Measurements from ENCODE around the gene KCNG2. TPM values are rescaled to one million over a fixed set of nuclear protein-coding genes. Genes with fewer than 3 reads are reported as not detected.

Gene KCNG2
- total RNA-seq, 1 donor: under 0.01 TPM

DNA sequence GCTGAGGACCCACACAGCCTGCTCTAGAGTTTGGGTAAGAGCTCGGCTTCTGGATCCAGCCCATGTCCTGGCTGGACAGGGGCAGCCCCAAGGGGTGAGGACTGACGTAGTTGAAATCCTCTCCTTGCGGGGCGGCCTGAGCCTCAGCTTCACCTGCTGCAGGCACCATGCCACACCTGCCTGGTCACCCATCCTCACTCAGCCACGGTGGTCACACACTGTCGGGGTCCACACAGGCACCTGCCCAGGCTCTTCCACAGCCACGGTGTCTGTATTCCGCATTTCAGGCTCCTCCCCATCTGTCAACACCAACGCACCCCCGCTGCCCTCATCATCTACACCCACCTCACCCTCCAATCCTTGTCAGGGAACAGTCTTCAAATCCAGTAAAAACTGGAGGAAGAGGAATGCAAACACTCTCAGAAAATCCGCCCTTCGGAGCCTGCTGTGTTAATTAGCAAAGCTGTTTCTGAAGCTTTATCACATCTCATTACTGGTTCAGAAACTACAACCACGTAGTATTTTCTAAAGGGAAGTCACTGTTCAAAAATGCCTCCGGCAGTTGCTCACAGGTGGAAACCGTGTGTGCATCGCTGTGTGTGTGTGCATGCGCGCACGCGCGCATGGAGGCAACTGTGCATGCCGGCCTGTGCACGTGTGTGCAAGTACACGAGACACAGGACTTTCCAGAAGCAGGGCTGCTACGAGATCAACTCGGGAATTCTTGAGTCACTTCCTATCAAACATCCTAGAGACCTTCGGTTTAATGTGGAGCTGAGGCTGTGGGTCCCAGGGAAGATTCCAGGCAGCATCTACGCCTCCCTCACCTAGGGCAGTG is 115.5 kb downstream of the KCNG2 start:
- H3K4me3 ChIP-seq (ENCODE audit: low read depth, low read length): no peak overlapping the region
- TF ChIP-seq, protein P1, sequence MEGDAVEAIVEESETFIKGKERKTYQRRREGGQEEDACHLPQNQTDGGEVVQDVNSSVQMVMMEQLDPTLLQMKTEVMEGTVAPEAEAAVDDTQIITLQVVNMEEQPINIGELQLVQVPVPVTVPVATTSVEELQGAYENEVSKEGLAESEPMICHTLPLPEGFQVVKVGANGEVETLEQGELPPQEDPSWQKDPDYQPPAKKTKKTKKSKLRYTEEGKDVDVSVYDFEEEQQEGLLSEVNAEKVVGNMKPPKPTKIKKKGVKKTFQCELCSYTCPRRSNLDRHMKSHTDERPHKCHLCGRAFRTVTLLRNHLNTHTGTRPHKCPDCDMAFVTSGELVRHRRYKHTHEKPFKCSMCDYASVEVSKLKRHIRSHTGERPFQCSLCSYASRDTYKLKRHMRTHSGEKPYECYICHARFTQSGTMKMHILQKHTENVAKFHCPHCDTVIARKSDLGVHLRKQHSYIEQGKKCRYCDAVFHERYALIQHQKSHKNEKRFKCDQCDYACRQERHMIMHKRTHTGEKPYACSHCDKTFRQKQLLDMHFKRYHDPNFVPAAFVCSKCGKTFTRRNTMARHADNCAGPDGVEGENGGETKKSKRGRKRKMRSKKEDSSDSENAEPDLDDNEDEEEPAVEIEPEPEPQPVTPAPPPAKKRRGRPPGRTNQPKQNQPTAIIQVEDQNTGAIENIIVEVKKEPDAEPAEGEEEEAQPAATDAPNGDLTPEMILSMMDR (IDR thresholded peaks at IDR 0.05; ENCODE audit: insufficient read depth, low read depth, low read length): no peak
- no peak for DNase-seq (ENCODE audit: low read depth)

DNA sequence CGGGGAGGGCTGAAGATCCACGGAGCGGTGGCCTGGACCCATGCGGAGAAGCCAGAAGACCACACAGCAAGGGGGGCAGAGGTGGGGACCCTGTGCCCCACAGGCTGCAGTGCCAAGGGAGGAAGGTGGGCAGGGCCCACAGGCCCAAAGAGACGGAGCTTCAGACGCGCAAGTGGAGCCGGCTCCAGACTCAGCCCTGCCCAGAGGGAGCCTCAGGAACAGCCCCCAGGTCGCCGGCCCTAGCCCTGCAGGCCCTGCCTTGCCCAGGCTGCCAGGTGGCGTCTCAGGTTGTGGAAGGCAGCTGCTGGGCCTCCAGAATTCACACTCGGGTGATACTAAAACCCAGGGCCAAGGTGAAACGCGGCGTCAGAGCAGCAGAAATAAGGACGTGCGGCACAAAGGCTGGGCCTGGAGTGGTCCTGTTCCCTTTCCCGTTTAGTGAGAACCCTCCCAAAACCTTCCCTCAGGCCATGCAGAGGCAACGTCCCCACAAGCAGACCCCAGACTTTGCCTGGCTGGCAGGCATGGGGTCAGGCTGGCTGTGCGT is 116.9 kb downstream of the KCNG2 start:
- DNase-seq (ENCODE audit: low read depth): no peak

DNA sequence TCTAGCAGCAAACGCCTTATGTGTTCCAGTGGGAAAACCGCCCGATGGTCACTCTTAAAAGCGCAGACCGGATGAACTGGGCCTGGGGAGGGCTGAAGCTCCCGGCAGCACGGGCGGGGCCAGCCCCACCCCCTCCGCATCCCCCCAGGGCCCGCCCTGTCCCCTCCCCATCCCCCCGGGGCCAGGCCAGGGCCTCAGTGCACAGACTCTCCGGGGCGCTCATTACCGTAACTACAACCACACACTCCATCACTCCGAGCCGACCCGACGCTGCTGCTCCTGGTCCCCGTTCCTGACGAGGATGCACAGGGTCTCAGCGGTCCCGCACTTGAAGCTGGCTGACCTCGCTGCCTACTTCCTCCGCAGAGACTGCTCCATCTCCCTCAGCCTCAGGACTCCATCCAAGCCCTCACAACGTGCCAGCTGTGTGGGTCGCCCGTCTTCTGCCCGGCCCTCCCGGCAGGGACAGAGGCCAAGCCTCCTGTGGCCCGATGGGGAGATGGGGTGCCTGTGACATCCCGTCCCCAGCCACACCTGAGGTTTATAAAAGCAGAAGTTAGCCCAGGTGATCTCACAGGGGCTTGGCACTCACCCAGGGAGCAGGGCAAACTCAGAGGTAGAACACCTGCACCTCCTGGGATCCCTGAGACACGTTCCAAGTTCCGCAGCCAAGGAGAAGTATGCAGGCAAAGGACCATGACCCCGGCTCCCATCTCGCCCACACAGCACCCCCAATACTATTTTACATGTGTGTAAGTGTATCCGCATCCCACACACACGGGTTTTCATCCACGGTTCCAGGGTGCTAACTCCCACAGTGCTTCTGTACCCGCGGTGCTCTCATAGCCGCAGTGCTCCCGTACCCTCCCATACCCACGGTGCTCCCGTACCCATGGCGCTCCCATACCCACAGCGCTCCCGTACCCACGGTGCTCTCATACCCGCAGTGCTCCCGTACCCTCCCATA is 117.7 kb downstream of the KCNG2 start:
- no peak for DNase-seq (ENCODE audit: low read depth)
- H3K4me3 ChIP-seq (ENCODE audit: low read depth, low read length): no peak overlapping the region
- TF ChIP-seq, protein P1 (IDR thresholded peaks at IDR 0.05; ENCODE audit: insufficient read depth, low read depth, low read length): no peak

More for the DNA sequence above, 116.9 kb downstream of the KCNG2 start:
- TF ChIP-seq, protein P1 (IDR thresholded peaks at IDR 0.05; ENCODE audit: insufficient read depth, low read depth, low read length): no peak
- H3K4me3 ChIP-seq (ENCODE audit: low read depth, low read length): no peak overlapping the region

DNA sequence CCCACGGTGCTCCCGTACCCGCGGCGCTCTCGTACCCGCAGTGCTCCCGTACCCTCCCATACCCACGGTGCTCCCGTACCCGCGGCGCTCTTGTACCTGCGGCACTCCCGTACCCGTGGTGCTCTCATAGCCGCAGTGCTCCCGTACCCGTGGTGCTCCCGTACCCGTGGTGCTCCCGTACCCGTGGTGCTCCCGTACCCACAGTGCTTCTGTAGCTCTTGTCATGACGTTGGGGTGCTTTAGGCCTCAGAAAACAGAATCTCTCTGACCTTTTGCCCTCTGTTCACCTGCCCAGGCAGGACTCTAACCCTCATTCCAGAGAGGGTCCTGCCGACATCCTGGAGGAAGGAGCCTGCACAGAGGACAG is 118.4 kb downstream of the KCNG2 start:
- no peak for DNase-seq (ENCODE audit: low read depth)
- no peak overlapping the region for H3K4me3 ChIP-seq (ENCODE audit: low read depth, low read length)
- TF ChIP-seq, protein P1 (IDR thresholded peaks at IDR 0.05; ENCODE audit: insufficient read depth, low read depth, low read length): no peak

DNA sequence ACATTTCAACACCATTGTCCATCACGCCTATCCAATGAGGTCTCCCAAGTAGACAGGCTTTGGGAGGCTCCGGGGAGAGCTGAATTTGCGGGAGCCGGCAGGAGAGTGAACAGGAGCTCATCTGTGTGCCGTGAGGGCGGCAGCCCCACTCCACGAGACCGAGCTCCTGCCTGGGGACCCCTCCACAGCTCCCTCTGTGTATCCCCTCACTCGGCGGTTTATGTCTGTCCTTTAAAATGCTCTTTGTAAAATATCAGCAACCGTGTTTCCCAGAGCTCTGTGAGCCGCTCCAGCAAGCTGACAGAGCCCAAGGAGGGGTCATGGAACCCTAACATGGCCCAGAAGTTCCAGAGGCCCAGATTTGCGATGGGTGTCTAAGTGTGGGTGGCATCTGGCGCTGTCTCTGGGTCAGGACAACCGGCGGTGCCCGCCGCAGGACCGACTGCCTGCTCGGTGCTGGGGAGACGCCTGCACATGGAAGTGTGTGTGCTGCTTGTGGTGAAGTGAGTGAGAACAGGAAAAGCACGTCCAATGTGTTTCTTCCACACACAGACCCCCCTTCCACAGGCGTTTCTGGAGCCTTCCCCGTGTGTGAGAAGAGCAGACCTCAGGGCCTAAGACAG is 118.9 kb downstream of the KCNG2 start:
- DNase-seq (ENCODE audit: low read depth): no peak
- TF ChIP-seq, protein P1 (IDR thresholded peaks at IDR 0.05; ENCODE audit: insufficient read depth, low read depth, low read length): no peak
- H3K4me3 ChIP-seq (ENCODE audit: low read depth, low read length): no peak overlapping the region

DNA sequence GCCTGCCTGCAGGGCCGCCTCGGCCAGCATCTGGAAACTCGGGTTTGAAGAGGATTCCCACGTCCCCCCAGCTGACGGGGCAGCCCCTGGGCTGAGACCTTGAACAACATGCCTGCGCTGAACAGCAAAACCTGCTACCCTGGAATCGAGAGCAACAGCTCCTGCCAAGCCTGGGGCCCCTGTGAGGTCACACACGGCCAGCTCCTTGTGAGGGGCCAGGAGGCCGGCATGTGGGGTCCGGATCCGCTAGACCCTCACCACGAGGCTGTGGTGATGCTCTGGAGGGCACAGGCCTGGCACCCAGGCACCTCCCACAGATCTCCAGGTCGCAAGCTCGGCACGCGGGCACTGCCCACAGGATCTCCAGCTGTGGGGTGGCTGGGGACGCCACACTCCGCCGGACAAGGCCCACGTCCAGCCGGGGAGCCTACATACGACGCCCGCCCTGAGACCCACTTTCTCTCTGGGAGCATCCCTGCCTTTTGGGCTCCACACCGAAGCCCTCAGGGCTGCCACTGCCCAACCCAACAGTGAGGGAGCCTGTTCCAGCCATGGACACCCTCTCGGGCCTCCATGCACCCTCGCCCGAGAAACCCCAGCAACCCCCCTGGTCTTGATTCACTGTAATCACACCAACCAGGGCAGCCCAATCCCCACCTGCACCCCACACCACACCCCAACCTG is 119.6 kb downstream of the KCNG2 start:
- TF ChIP-seq, protein P1 (IDR thresholded peaks at IDR 0.05; ENCODE audit: insufficient read depth, low read depth, low read length): no peak
- H3K4me3 ChIP-seq (ENCODE audit: low read depth, low read length): no peak overlapping the region
- DNase-seq (ENCODE audit: low read depth): no peak

All from fibroblast of villous mesenchyme (primary cell).